Measurements from ENCODE around the gene PLA2G2E.
"Not testable (repeated sequence)": the region's sequence is repeated elsewhere in the genome, so short reads cannot be mapped to it uniquely, and the experiment has no call there.

The PLA2G2E gene

DNA sequence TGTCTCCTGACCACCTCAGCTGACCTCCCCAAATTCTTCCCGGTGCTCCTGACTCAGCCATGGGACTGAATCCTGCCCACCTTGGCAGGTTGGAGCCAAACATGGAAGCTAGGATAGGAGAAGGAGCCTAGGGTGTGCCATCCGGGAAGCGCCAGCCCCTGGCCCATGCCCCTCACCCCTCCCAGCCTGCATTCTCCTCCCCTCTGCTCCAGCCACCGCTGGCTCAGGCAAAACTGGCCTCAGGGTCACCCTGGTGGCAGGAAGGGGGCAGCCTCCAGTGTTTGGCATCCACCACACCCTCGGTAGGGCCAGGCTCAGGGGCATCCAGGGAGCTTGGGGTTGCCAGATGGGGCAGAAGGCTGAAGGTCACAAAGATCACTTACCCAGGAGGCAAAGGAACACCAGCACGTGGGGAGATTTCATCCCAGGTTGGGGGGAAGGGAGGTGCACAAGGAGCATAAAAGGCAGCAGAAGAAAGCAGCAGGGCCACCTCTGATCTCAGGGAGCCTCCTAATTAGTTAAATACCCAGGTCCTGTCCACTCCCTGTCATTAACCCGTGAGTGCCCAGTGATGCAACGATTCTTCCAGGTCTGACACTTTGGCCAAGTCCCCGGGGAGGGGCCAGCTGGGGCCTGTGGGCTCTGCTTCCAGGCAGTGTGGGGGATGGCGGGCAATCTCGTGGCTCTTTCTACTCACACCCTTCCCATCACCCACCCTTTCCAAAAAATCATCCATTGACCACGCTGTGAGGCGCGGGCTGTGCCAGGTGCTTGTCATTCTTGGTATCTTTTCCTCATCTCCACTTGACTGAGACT is at the start of gene PLA2G2E:
PLA2G2E (minus strand) TSS at position 481 of the 816 bp plus-strand sequence; CDS start at position 423, 58 bp downstream.
- no peak for DNase-seq

DNA sequence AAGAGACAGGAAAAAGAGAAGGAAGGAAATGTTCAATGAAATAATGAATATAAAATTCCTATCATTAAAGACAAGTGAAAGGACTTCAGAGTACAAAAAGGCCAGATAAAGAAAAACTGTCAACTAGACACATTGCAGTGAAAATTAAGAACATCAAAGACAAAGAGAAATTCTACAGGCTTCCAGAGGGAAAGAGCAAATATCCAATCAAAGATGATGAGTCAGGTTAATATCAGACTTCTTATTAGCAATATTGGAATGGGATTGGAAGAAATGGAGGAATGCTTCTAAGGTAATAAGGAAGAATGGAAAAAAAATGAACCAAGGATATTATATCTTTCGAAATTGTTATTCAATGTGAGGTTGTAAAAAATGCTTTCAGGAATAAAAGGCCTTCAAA is 48.2 kb upstream of the PLA2G2E start:
- no peak for DNase-seq

GRCh38 chr1:19969898-19970660 is 46.7 kb upstream of the PLA2G2E start:
- DNase-seq, result no peak

DNA sequence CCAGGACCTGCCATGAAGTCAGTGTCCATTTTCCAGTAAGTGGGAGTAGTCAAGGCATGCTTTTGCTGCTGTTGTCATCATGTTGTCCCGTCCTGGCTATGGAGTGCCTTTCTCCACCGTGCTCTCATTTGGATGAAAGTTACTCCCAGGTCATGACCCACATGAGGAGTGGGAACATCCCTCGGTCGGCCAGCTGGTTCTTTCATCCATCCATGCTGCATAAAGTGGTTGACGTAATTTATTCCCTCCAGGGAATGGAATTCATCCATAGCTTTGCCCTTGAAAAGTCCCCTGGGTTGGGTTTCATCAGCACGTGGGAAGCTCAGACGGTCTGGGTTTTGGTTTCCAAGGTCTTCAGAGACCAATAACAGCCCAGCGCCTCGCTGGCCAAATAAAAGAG is 44.4 kb upstream of the PLA2G2E start:
- no peak for DNase-seq

GRCh38 chr1:19964542-19964941 is 41.1 kb upstream of the PLA2G2E start:
- DNase-seq, result no peak

GRCh38 chr1:19963636-19964035 is 40.2 kb upstream of the PLA2G2E start:
- no peak for DNase-seq

- DNase-seq, result no peak
Observed at GRCh38 chr1:19960591-19960990, 37.2 kb upstream of the PLA2G2E start.

- DNase-seq, result no peak
Observed at GRCh38 chr1:19957779-19958178, 34.4 kb upstream of the PLA2G2E start.

DNA sequence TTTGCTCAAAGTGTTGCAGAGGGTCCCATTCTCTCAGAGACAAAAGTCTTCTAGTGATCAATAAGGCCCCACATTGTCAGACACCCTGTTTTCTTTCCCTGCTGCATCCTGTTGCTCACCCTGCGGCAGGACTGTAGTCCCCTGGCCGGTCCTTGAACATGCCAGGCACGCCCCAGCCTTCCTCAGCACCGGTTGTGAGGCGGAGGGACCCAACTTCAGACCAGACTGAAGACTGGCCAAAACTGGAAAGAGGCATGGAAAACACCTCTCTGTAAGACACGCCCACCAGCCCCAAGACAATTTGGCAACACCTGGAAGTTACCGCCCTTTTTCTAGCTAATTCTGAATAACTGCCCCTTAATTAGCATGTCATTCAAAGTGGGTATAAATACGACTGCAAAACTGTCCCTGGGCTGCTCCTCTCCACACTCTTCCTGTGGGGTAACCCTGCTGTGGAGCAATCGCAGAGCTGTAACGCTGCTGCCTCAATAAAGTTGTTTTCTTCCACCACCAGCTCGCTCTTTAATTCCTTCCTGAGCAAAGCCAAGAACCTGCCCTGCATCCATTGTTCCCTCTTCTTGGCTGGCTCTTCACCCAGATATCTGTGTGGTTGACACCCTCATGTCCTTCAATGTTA is 32.2 kb upstream of the PLA2G2E start:
- DNase-seq, result no peak

DNA sequence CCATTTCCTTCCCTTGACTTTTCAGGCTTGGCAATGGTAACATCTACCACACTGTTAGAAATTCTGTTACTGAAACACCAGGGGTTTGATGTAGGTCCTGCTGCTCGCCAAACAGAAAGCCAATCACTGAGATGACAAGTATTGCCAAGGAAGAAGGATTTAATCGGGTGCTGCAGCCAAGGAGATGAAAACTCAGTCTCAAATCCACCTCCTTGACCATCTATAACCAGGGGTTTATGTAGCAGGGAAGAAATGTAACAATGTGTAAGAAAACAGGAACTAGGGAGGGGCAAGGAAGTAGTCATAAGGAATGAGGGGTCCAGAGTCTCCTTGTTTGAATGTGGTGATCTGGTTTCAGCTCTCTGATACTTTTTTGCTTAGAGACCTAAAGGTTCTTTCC is 30.6 kb upstream of the PLA2G2E start:
- DNase-seq, result no peak

GRCh38 chr1:19949016-19949415 is 25.6 kb upstream of the PLA2G2E start:
- DNase-seq, result no peak

DNA sequence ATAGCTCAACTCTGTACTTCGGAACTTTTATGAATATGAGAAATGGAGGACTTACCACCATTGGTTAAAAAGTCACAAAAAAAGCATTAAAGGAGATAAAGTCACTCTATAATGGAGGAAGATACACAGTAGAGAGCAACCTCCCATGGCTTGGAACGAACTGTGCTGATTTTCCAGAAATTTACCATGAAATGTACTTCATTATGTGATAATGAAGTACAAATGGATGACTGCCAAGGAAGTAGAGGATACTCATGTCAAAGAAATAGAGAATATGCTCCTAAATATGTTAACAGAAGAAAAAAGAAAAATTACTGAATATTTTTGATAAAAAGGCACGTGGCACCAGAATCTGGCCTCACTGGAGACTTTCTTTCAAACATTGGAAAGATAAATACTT is 23.6 kb upstream of the PLA2G2E start:
- no peak for DNase-seq

DNA sequence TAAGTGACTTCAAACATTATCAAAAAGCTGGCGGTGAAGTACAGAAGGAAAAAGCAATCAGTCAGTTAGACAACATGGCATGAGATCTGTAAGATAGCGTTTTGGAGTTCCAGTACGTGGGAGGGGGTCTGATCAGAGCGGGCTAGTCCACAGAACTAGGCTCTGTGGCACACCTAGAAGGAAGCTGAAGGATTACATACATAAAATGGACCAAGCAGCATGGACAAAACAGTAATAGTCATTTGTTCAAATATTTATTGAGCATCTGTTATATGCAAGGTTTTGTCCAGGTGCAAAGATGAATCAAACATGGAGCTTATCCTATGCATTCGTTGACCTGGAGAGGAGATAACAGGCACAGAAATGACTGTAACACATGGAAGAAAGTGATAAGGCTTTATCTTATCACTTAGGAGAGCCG is 22.9 kb upstream of the PLA2G2E start:
- DNase-seq, result no peak

GRCh38 chr1:19945914-19946313 is 22.5 kb upstream of the PLA2G2E start:
- DNase-seq, result no peak

- no peak for DNase-seq
Observed at GRCh38 chr1:19942657-19943056, 19.2 kb upstream of the PLA2G2E start.

DNA sequence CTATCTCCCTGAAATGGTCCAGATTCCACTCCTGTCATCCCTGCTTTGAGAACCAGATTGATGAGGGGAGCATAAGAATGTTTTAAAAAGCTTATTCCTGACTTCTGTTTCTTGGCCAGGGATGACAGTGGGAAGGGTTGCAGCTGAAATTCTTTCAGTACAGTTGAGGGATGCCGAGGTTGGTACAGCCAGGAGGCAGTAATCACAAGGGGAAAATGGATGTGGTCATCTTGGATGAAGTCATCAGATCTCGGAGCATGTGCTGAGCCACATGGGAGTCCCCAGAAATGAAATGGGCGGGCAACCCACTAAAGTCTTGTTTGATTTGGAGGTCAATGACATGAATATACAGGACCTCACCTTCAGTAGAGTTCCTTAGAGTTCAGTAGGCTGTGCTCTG is 18.7 kb upstream of the PLA2G2E start:
- DNase-seq, result no peak

DNA sequence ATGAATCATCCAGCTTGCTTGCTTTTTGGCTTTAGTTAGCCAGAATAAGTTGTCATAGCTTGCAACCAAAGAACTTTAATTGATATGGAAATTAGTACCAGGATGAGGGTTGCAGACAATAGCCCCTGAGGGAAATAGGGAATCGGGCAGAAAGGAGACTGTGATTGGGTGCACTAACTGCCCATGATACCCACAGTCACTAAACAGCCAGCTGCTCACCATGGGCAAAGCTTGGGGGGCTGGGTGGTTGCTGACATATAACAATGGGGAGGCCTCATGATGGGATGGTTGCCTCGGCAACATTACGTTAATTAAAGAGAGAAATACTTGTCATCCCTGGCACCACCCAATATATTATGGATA is 17.8 kb upstream of the PLA2G2E start:
- no peak for DNase-seq

- no peak for DNase-seq
Observed at GRCh38 chr1:19940486-19941205, 17.2 kb upstream of the PLA2G2E start.

GRCh38 chr1:19938472-19938871 is 15.1 kb upstream of the PLA2G2E start:
- no peak for DNase-seq

DNA sequence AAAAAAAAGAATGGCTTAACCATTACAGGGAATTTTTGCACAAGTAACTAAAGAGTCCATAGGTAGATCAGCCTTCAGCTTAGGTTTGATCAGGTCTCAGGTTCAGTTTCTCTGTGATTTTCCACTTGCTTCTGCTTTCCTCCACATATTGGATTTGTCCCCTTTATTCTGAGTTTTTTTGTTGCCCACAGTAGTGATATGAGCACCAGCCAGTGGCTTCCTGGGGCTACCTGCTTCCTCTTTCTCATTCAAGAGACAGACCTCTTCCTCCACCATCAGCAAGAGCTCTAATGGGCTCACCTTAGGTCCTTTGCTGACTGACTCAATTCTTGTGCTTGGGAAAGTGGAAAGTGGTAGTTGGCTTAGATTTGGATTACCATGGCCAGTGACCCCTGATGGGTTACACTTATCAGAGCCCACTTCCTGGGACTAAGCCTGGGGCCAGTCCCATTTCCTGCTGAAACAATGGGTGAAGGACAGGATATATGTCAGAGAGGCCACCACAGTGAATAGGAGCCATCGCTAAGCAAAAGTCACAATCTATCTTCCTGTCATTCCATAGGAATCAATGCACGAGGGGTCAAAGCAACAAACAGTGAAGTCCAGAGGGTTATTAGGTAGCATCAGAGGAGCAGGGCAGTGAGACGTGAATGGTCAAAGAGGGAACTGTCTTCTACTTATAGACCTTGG is 12.8 kb upstream of the PLA2G2E start:
- DNase-seq, result no peak

GRCh38 chr1:19934336-19934735 is 10.9 kb upstream of the PLA2G2E start:
- no peak for DNase-seq

- no peak for DNase-seq
Observed at GRCh38 chr1:19932866-19933265, 9.4 kb upstream of the PLA2G2E start.

DNA sequence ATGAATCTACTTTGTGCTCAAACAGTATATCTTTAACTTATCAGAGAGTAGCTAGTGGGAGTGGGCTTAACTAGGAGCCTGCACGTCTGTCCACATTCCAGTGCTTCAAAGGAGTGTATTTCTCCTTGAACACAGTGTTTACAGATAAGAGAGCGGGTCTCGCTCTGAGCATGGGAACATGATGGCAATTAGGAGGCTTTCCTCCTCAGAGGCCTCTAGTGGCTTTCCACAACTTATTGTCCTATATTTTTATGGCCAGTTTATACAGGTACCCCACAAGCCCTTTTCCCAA is 3.7 kb upstream of the PLA2G2E start:
- not testable (repeated sequence) for DNase-seq

Measured in stimulated activated CD4-positive, alpha-beta T cell treated with anti-CD3 and anti-CD28 coated beads, Interleukin-4, amount 100 ng/mL, for 1 hour (primary cell).